GM18502 (cell line): ENCODE data around the gene PPP1R14C.

Experiments used
- ATAC-seq: cut with Tn5 transposase; IDR thresholded peaks from one replicate; pipeline ENCODE4 v1.9.1; 2021; ENCODE audit warnings: mild to moderate bottlenecking; ENCODE audit not compliant: unreplicated experiment, poor library complexity

PPP1R14C gene

GRCh38 chr6:150282806-150283205, 140.0 kb downstream of the PPP1R14C start:
- no peak for ATAC-seq

DNA sequence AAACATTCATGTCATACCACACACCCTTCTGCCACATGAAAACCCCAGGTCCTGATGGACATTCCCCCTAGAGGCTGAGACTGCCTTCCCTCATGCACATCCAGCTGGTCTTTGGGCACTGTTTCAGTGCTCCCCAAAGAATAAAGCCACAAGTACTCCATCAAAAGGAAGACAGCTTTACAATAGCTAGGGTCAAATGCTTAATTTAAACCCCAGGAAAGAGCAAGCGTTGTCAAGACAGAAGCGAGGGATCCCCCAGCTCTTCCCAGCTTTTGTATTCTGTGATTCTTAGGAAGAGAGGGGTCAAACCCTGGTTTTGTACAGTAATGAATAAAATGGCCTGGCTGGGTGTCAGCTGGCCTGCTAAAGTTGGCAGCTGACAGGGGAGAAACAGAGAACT, 143.6 kb downstream of the PPP1R14C start:
- no peak for ATAC-seq

GRCh38 chr6:150286912-150287311, 144.1 kb downstream of the PPP1R14C start:
- no peak for ATAC-seq

- ATAC-seq = no peak
Observed at GRCh38 chr6:150288456-150288855, 145.6 kb downstream of the PPP1R14C start.

DNA sequence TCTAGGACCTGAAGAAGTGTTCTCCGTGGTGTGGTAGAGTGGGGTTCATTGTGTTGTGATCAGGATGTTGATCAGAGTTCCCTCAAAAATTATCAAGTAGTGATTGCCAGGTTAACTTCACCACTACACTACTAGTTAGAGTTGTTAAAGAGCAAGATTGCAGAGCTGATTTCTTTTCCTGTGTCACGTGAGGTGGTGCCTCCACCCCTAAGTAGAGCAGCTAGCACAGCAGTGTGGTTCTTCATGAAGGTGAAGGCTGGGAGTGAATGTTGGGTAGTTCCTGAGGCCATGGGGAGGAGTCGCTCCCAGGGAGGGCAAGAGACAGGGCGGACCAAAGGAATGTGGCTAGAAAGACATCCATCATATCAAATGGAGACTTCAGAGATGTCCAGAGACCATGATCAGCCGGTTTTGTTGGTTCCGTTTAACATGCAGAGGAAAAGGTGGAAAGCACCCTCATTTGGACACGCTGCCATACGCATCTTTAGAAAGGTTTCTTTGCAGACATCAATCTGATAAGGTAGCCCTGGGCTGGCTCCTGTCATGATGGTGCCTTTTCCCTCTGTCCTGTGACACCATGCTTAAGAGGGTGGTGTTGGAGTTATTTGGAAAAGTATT, 146.7 kb downstream of the PPP1R14C start:
- ATAC-seq = no peak

- no peak for ATAC-seq
Observed at GRCh38 chr6:150290429-150290828, 147.6 kb downstream of the PPP1R14C start.

- no peak for ATAC-seq
Observed at GRCh38 chr6:150291968-150292710, 149.3 kb downstream of the PPP1R14C start.

- ATAC-seq = no peak
Observed at GRCh38 chr6:150293019-150293418, 150.2 kb downstream of the PPP1R14C start.

DNA sequence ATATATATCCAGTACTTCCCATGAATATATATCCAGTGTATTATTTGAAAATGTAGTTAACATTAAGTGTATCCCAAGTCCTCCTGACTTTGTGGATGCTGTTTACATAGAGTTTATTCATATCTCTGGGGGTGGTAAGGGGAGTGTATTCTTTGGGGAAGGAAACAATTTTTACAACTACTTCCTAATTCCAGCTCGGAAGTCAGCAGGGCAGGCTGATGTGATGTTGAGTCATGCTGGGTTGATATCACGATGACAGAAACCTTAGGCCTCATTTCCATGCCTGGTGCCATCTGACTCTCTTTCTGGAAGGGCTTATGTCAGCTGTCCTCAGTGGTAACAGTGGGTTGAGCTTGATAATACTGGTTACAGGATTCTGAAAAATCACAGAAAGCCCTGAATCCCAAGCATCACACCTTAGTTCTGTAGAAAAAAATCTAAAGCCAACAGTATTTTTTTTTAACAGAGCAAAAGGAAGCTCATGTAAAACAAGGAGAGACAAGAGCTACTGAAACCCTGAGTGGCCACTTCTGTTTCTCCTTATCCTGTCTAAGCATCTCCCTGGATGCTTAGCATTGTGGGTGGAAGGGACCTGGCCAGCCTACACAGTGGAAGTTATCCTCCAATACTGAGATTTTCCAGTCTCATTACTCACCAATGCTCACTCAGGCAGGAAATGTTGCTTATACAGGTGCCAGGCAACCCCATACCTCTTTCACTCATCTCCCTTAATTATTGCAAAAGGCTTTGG, 150.8 kb downstream of the PPP1R14C start:
- ATAC-seq = no peak

DNA sequence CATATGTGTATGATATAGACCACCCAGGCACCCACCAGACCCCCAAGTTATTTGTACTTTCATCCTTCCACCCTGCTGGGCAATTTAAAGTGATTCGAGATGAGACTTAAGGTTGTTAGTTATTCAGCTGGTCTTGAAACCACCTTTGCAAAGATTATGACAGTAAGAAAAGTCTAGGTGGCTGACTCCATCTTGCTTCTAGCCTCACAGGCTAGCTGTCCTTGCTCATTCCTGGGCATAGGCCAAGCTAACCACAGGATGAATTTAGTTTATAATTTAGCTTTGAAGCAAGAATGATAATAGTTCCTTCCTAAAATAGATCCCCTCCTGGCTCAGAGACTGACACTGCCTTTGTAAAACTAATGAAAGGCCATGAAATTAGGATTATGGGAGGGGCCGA, 154.0 kb downstream of the PPP1R14C start:
- ATAC-seq = no peak

GRCh38 chr6:150297327-150298029, 154.6 kb downstream of the PPP1R14C start:
- no peak for ATAC-seq

DNA sequence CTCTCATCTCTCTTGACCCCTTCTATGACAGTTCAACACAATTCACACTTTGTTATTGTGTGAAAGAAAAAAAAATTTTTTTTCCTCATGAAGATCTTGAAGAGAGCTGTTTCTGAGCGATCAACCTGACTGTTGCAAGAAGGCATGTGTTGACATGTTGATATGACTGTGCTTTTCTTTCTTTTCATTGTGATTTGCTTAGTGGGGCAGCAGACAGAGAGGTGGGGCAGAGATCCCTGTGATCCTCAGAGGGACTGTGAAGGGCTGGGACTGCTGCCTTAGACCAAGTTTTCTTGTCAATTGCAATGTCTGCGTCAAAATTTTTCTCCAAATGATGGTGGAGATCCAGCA, 155.2 kb downstream of the PPP1R14C start:
- ATAC-seq = no peak

GRCh38 chr6:150298676-150299075, 155.8 kb downstream of the PPP1R14C start:
- ATAC-seq = no peak
